Measurements from ENCODE around the gene CORO6. TPM values are rescaled to one million over a fixed set of nuclear protein-coding genes. Genes with fewer than 3 reads are reported as not detected.

Gene CORO6
- total and polyA plus RNA-seq, 2 of the 13 experiments (the other 11 are each of a cell fraction or from before 2014, with no cell fraction given): 0.42 to 0.82 TPM

DNA sequence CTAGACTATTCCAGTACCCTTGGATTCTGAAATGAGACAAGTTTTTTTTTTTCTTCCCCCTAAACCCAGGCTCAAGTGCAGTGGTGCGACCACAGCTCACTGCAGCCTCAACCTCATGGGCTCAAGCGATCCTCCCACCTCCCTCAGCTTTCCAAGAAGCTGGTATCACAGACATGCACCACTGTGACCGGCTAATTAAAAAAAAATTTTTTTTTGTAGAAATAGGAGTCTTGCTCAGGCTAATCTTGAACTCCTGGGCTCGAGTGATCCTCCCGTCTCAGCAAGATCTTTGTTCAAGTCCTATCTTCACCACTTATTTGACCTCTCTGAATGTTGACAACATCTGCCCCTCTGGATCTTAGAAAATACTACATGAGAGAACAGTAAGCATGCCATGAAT, 26.6 kb upstream of the CORO6 start:
- no TSS peak for BruUV-seq (replicated peaks)
- H3K27ac ChIP-seq (ENCODE audit: extremely low read length, insufficient read depth, low read length): no peak overlapping the region
- CTCF ChIA-PET (ENCODE audit: low intra/inter-chr PET ratio, low total read pairs): no interaction called here
- intact Hi-C loops (cut with micrococcal nuclease; ENCODE audit: unreplicated experiment) (no loop called here), in situ Hi-C loops (cut with HindIII; ENCODE audit: extremely low pct_ligation_motif_present, low pct_unique_long_range_greater_than_20kb) (no loop called here)
- no peak overlapping the region for H3K4me2 ChIP-seq (ENCODE audit: low read depth, low read length)
- no peaks in the 10 kb centered on the region for H3K36me3 ChIP-seq (replicated peaks in 1 of 2; ENCODE audit: control insufficient read depth in 1 of 2, insufficient read depth in 2 of 2, low read length in 2 of 2)
- no peak overlapping the region for H2AFZ ChIP-seq (ENCODE audit: low read length)
- no peak overlapping the region for H3K9ac ChIP-seq (ENCODE audit: insufficient read depth, low read depth, low read length)
- H3K9me3 ChIP-seq (ENCODE audit: low read length): no peaks in the 10 kb centered on the region
- H3K4me3 ChIP-seq (replicated peaks in 1 of 3; ENCODE audit: insufficient read depth in 1 of 3, low read depth in 2 of 3, low read length in 3 of 3): no peak overlapping the region
- H3K27me3 ChIP-seq (ENCODE audit: control insufficient read depth in 1 of 2, insufficient read depth in 2 of 2, low read length in 2 of 2): no peaks in the 10 kb centered on the region
- TF ChIP-seq SP4 (CRISPR knock-in tag; IDR thresholded peaks at IDR 0.05): no peak
- TF ChIP-seq KDM4B (CRISPR knock-in tag; IDR thresholded peaks at IDR 0.05): no peak
- TF ChIP-seq, protein P1, sequence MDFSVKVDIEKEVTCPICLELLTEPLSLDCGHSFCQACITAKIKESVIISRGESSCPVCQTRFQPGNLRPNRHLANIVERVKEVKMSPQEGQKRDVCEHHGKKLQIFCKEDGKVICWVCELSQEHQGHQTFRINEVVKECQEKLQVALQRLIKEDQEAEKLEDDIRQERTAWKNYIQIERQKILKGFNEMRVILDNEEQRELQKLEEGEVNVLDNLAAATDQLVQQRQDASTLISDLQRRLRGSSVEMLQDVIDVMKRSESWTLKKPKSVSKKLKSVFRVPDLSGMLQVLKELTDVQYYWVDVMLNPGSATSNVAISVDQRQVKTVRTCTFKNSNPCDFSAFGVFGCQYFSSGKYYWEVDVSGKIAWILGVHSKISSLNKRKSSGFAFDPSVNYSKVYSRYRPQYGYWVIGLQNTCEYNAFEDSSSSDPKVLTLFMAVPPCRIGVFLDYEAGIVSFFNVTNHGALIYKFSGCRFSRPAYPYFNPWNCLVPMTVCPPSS (IDR thresholded peaks at IDR 0.05): no peak
- no peak for TF ChIP-seq ZNF619 (CRISPR knock-in tag; IDR thresholded peaks at IDR 0.05)
- TF ChIP-seq, protein P2, sequence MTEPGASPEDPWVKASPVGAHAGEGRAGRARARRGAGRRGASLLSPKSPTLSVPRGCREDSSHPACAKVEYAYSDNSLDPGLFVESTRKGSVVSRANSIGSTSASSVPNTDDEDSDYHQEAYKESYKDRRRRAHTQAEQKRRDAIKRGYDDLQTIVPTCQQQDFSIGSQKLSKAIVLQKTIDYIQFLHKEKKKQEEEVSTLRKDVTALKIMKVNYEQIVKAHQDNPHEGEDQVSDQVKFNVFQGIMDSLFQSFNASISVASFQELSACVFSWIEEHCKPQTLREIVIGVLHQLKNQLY (CRISPR knock-in tag; IDR thresholded peaks at IDR 0.05): no peak
- TF ChIP-seq MEF2D (CRISPR knock-in tag; IDR thresholded peaks at IDR 0.05): no peak
- TF ChIP-seq ATRX (CRISPR knock-in tag; IDR thresholded peaks at IDR 0.05; ENCODE audit: borderline replicate concordance): no peak
- no peak for TF ChIP-seq LCORL (IDR thresholded peaks at IDR 0.05)
- TF ChIP-seq LCORL (CRISPR knock-in tag; IDR thresholded peaks at IDR 0.05): no peak
- no peak for TF ChIP-seq ZFP37 (CRISPR knock-in tag; IDR thresholded peaks at IDR 0.05; ENCODE audit: borderline replicate concordance)
- no peak for FAIRE-seq
- WGBS (ENCODE audit: low lambda C conversion rate): 98% methylated on average over 5 of the region's 5 CpGs
- no peaks in the 10 kb centered on the region for H4K20me1 ChIP-seq (ENCODE audit: insufficient read depth, low read length)
- DNase-seq (ENCODE audit: low spot score): no peak
- H3K4me1 ChIP-seq (ENCODE audit: insufficient read depth, low read length): no peaks in the 10 kb centered on the region
- no peak for ATAC-seq
- H3K79me2 ChIP-seq (ENCODE audit: insufficient read depth, low read length): no peaks in the 10 kb centered on the region
- POLR2A ChIA-PET: no interaction called here
